ENCODE results near the gene DNAH3.
"Not testable (repeated sequence)": the region's sequence is repeated elsewhere in the genome, so short reads cannot be mapped to it uniquely, and the experiment has no call there.

DNAH3 gene

DNA sequence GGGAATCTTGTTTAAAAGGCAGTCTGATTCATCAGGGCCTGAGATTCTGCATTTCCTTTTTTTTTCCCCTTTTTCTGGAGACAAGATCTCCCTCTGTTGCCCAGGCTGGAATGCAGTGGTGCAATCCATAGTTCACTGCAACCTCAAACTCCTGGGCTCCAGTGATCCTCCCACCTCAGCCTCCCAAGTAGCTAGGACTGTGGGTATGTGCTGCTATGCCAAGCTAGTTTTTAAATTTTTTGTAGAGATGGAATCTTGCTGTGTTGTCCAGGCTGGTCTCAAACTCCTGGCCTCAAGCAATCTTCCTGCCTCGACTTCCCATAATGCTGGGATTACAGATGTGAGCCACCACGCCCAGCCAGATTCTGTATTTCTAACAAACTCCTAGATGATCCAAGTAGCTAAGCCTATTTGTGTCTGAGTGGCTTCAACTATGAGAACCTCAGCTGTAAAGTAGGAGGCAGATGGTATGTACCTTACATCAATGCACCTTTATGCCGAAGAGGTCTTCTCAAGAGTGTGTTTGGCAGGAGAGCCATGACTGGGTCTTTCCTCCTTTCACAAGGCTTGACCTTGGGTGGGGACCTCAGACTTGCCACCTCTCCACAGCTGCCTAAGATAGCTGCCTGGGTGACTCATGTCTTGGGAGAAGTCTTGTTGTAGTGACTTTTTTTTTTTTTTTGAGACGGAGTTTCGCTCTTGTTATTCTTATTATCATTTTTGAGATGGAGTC, 18.8 kb upstream of the DNAH3 start:
- DNase-seq (ENCODE audit: low read depth, low spot score): no peak

DNA sequence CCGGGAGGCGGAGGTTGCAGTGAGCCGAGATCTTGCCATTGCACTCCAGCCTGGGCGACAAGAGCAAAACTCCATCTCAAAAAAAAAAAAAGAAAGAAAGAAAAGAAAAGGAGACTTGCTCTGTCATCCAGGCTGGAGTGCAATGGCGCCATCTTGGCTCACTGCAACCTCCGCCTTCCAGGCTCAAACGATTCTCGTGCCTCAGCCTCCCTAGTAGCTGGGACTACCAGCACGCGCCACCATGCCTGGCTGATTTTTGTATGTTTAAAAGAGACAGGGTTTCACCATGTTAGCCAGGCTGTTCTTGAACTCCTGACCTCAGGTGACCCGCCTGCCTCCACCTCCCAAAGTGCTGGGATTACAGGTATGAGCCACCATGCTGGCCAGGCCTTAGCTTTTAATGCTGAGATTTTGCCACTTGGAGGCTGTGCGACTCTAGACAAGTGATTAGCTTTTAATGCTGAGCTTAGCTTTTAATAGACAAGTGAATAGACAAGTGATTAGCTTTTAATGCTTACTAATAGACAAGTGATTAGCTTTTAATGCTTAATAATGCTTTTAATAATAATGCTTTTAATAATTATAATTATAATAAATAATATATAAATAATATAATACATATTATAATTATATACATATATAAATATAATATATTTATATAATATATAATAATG, 17.4 kb upstream of the DNAH3 start:
- DNase-seq (ENCODE audit: low read depth, low spot score): no peak

DNA sequence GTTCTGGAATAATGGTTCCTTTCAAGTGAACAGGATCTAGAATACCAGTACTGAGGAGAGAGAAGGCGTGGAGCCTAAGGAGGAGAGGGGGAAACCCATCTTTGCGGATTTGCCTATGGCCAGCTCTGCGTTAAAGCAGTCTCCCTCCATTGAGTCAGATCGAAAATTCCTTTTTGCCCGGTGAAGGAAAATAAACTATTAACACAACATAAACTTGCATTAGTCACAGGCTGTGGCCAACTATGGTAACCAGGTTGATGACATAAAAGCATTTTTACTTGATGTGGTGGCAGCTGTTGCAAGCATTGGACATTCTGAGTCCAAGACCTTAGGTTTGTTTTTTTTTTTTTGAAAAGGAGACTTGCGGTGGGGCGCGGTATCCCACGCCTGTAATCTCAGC, 16.7 kb upstream of the DNAH3 start:
- DNase-seq (ENCODE audit: low read depth, low spot score): no peak

DNA sequence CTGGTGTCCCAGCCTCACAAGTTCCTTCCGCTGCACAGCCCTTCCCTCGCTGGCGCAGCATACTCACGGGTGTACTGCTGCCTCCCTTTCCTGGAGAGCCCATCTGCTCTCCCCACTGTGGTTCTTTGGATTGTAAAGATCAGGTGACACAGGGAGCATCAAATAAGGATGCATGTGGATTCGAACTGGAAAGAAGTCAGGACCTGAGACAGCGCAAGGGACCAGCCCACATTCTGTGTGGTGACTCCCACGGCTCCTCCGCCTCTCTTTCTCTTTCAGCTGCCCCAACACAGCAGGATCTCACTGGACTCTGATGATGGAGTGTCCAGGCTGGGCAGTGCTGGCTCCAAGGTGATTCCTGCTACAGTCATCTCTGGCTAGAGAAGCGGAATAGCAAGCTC, 15.9 kb upstream of the DNAH3 start:
- DNase-seq (ENCODE audit: low read depth, low spot score): no peak

DNA sequence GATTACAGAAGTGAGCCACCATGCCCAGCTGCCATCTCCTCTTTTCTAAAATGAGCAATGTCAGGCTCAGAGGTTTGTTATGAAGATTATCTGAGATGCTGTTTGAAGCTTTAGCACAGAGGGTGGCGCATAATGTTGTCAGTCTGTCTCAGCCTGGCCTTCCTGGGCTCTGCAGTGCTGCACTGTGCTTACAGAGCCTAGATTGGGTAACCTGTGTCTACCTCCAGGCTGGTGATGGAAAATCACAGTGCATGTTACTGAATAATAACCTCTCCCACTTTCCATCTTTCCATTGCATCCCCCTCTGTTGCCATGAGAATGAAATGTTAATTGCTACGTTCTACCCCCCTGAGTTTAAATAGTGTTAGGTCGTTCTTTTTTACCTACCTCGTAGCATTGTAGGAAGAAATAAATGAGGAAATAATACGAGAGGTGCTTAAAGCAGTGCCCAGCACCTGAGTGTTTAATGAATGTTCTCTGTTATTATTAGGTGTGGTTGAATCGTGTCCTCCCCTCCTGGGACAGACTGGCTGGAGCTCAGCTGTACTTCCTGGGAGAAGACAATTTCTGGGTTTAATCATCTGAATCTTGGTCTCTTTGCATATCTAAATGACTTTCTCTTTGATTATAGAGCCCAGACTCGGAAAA, 14.0 kb upstream of the DNAH3 start:
- no peak for DNase-seq (ENCODE audit: low read depth, low spot score)

DNA sequence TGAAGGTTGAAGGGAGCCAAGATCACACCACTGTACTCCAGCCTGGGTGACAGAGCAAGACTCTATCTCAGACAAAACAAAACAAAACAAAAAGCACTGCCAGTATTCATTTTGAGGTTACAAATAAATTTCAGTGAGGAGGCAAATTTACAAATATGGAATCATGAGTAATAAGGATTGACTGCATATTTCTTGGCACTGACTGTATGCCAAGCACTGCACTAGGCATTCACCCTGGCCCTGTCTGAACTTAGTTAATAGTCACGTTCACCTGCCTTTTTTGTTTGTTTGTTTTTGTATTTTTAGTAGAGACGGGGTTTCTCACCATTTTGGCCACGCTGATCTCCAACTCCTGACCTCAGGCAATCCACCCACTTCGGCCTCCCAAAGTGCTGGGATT, 12.9 kb upstream of the DNAH3 start:
- DNase-seq (ENCODE audit: low read depth, low spot score): no peak

DNA sequence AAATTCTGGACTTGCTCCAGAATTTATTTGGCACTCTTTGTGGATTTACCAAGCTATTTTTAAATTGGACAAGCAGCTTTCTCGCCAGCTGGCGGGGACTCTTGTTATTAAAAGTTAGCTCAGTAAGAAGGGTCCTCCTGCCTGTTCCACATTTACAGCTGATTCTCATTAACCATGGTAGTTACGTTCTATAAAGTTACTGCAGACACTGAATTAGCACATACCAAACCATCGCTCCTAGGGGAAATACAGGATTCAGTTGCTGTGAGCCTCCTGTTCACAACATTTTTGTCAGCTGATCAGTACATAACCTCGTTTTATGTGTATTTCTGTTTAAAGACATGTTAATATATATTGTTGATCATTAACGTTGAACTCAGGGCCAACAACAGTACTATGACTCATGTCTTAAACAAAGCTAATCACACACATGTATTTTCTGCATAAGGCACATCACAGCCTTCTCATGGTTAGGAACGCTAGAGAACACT, 12.1 kb upstream of the DNAH3 start:
- DNase-seq (ENCODE audit: low read depth, low spot score): no peak

DNA sequence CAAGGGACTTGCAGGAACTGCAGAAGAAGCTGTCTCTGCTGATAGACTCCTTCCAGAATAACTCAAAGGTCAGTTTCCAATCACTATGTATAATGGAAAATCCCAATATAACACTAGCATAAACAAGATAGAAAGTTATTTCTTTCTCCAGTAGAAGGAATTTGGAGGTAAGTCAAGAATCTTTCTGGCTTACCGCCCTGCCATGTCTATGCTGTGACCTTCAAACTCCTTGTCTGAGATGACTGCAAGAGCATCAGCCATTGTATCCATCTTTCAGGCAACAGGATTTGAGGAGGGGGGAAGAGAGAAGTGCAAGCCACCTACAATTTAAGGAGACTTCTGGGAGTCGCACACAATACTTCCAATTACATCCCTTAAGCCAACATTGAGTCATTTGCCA, 10.6 kb upstream of the DNAH3 start:
- no peak for DNase-seq (ENCODE audit: low read depth, low spot score)

DNA sequence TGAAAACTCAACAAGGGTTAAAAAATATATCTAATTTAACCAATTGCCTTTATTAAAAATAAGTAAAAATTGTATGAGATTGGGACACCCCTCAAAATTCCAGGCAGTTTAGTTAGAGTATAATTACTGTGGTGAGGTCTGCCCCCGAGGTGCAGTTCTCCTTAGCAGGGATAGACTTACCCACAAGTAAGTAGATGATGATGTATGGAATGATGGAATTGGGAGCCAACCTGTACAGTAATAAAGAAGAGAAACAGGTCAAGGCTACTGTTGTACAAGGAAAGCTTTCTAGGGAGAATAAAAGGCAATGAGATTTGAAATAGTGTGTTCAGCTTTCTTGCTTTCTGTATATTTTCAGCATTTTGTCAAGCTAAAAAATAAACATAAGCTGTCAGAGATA, 9.6 kb upstream of the DNAH3 start:
- DNase-seq (ENCODE audit: low read depth, low spot score): no peak

DNA sequence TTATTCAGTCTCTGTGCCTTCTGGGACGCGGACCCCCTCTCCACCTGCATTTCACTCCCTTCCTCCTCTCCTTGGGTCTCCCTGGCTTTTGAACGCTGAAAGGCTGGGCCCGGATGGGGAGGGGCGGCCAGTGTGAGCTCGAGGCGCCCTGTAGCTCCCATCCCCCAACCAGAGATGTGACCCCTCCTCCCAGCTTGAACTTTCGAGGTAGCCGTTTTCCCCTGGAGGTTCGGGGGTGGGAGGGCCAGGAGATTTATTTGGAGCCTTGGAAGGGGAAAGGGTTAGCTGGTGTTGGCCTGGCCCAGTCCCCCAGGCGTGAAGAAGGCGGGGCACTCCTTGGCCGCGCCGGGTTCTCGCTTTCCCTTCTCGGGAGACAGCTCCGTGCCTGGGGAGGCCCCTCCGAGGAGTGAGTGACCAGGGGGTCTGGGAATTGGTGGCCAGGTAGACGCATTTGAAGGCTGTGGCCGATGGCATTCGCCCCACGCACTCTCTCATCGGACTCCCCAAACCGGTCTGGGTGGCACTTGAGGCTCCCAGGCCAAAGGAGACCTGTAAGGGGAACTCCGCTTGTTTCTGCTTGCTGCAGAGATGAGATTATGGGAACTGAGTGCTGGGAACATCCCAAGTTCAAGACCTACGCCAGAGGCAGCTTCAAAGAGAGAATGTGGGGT, 8.8 kb upstream of the DNAH3 start:
- DNase-seq (ENCODE audit: low read depth, low spot score): no peak

DNA sequence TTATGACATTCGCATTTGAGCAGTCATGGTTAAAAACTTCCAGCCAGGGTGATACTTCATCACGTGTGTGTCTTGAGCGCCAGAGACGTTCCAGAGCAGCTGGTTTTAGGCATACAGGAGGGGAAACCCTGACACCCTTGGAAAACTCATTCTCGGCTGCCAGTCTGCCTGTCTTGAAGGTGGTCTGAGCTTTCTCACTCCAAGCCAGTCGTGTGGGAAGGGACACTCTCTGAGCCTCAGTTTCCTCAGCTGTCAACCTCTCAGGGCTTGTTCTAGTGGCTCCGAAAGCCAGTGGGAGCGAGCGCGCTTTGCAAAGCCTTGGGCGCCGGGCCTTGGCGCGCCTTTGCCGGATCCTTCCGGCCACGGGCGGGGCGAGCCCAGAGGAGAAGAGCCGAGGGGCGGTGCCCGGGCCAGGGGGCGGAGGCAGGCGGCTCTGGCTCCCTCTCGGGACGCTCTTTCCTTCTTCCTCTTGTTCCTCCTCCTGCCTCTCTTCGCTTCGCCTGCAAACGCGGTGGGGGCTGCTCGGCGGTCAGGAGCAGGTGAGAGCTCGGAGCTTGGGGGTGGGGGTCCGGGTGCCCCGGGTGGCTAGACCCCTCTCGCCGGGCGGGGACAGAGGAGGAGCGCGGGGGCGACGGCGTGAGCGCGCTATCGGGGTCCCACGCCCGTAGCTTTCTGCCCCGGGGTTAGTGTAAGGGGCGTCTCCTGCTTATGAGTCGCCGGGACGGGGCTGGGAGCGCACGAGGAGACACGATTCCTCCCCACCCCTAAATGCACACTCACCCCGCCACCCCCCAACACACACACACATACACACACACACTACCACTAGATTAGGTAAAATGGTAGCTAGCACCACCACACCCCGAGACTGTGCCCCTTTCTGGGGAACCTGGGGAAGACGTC, 7.8 kb upstream of the DNAH3 start, which contains the start of gene LDAF1:
TSS of gene LDAF1 (plus strand) at position 467 of the 903 bp plus-strand sequence. CDS start 2,509 bp downstream, outside the sequence.
- DNase-seq (ENCODE audit: low read depth, low spot score): no peak

DNA sequence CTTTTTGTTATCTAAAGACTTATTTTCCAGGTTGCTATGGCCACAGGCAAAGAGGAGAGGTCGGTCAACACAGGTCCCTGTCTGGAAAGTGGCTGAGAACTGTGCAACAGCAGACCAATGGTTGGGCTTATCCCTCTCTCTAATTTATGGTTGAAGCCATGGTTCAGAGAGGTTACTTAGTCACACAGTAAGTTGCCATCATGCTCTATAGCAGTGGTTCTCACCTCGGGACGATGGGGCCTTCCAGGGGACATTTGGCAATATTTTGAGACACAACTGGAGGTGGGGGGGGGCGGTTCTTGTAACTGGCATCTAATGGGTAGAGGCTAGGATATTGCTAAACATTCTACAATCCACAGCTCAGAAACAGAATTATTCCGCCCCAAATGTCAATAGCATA, 7.0 kb upstream of the DNAH3 start:
- DNase-seq (ENCODE audit: low read depth, low spot score): no peak

DNA sequence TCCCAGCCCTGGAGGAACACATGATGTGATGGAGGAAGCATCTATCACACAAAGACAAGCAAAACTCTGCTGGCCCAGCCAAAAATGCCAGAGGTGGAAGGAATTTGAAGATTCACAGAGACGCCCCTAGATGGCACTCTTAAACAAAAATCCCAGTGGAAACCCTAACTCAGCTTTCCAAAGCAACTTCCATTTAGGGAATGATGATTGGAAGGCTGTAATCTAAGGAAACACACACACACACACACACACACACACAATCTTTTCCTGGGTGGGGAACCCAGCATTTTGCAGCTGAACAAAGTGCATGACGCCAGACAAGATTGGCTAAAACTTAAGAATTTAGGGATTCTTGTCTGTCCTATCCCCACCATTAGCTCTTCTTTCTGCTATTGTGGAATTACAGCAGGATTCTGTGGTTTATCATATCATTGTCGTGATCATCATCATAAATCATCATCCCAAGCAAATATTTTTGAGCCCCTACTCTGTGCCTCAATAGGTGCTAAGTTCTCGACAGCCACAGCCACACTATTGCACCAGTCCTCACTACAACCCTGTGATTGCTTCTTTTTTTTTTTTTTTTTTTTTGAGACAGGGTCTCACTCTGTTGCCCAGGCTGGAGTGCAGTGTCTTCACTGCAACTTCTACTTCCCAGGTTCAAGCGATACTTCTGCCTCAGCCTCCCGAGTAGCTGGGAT, 6.3 kb upstream of the DNAH3 start:
- peak; percentile 54 for DNase-seq (ENCODE audit: low read depth, low spot score)

DNA sequence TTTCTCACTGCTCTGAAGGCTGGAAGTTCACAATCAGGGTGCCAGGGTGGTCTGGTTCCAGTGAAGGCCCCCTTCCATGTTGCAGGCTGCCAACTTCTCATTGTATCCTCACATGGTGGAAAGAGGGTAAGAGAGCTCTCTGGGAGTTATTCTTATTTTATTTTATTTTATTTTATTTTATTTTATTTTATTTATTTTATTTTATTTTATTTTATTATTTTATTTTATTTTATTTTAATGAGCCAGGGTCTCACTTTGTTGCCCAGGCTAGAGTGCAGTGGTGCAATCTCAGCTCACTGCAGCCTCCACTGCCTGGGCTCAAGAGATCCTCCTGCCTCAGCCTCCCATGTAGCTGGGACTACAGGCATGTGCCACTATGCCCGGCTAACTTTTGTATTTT, 5.4 kb upstream of the DNAH3 start:
- not testable (repeated sequence) for DNase-seq (ENCODE audit: low read depth, low spot score)

DNA sequence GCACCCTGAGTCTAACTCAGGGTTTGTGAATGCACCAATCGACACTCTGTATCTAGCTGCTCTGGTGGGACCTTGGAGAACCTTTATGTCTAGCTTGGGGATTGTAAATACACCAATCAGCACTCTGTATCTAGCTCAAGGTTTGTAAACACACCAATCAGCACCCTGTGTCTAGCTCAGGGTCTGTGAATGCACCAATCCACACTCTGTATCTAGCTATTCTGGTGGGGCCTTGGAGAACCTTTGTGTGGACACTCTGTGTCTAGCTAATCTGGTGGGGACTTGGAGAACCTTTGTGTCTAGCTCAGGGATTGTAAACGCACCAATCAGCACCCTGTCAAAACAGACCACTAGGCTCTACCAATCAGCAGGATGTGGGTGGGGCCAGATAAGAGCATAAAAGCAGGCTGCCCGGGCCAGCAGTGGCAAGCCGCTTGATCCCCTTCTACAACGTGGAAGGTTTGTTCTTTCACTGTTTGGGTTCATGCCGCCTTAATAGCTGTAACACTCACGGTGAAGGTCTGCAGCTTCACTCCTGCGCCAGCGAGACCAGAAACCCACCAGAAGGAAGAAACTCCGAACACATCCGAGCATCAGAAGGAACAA, 2.6 kb upstream of the DNAH3 start:
- not testable (repeated sequence) for DNase-seq (ENCODE audit: low read depth, low spot score)

DNA sequence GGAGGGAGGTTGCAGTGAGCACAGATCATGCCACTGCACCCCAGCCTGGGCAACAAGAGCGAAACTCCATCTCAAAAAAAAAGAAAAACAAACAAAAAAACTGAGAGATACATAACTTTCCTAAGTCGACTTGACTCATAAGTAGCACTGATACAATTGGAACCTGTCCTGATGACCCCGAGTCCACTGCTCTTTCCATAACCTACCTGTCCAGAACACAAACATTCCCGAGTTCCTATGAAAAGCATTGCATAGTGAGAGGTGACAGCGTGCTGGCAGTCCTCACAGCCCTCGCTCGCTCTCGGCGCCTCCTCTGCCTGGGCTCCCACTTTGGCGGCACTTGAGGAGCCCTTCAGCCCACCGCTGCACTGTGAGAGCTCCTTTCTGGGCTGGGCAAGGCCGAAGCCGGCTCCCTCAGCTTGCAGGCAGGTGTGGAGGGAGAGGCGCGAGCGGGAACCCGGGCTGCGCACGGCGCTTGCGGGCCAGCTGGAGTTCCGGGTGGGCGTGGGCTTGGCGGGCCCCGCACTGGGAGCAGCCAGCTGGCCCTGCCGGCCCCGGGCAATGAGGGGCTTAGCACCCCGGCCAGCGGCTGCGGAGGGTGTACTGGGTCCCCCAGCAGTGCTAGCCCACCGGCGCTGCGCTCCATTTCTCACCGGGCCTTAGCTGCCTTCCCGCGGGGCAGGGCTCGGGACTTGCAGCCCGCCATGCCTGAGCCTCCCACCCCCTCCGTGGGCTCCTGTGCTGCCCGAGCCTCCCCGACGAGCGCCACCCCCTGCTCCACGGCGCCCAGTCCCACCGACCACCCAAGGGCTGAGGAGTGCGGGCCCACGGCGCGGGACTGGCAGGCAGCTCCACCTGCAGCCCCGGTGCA, 1.7 kb upstream of the DNAH3 start:
- not testable (repeated sequence) for DNase-seq (ENCODE audit: low read depth, low spot score)

DNA sequence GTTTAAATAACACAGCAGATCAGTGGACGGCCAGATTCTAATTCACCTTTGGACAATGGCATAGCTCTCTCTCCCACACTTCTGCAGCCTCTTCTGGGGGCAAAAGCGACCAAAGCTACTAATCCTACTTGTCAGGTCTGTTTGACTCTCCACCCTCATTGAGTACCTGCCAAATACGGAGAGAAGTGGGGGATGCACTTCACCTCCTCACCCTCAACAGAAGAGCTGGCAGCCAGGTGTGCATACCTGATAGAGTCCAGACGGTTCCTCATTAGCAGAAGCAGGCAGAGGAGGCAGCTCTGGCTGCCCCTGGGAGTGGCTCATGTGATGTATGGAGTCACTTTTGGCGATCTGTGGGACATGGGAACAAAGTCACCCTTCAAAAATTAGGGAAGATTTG, 4.9 kb downstream of the DNAH3 start:
- no peak for DNase-seq (ENCODE audit: low read depth, low spot score)

DNA sequence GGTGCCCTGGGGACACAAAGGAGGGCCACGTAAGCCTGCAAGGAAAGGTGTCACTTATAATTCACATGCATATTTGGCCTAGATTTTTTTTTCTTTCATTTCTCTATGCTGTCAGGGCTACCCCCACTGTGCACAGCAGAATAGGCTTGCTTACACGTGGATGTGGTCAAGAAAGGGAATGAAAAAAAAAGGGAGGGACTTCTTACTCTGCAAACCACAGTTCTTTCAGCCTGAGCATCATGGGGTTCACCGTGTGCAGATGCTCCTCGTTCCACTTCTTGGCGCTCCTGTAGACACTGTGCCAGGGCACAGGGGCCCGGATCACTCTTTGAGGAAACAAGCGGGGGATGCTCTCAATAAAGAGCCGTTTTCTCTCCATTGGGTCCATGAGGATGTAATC, 16.6 kb downstream of the DNAH3 start:
- DNase-seq (ENCODE audit: low read depth, low spot score): no peak

DNA sequence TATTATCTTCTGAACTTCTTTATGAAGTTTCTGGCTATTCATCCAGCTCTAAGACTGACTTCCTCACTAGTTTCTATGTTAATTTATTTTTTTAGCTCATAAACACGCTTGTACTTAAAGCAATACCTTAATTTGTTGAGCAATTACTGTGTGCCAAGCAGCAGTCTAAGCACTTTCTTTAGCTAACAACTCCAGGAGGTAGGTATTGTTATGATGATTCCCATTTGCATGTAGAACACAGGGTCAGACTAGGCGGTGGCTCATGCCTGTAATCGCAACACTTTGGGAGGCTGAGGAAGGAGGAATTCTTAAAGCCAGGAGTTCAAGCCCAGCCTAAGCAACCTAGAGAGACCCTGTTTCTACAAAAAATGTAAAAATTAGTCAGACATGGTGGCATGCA, 19.8 kb downstream of the DNAH3 start:
- DNase-seq (ENCODE audit: low read depth, low spot score): no peak
